Osteoblast (primary cell): ENCODE data around the gene GNAI1. TPM values are rescaled to one million over a fixed set of nuclear protein-coding genes. Genes with fewer than 3 reads are reported as not detected.
A peak's percentile ranks its signal among the peaks of the same experiment; 100 is the strongest.

Experiments
- DNase-seq: peaks from one replicate; pipeline ENCODE4 v3.0.0; 2011; ENCODE audit warnings: low spot score, mixed read lengths; ENCODE audit not compliant: insufficient read length; ENCODE audit errors: missing footprints
- H2AFZ ChIP-seq: 2 replicates; pipeline ENCODE4 v1.6.0; 2011; ENCODE audit warnings: mild to moderate bottlenecking, low read length
- H3K27ac ChIP-seq: 2 replicates; pipeline ENCODE4 v1.5.1; 2011; ENCODE audit warnings: mild to moderate bottlenecking, low read depth, low read length, moderate library complexity
- H3K27me3 ChIP-seq: 2 replicates; pipeline ENCODE4 v1.6.0; 2012; ENCODE audit warnings: mild to moderate bottlenecking, control low read depth, inconsistent platforms, low read length, moderate library complexity; ENCODE audit not compliant: insufficient read depth
- H3K36me3 ChIP-seq: 2 replicates; pipeline ENCODE4 v1.5.1; 2011; ENCODE audit warnings: mild to moderate bottlenecking, low read length, control low read depth, moderate library complexity; ENCODE audit not compliant: insufficient read depth
- H3K4me1 ChIP-seq: 2 replicates; pipeline ENCODE4 v1.5.1; 2011; ENCODE audit warnings: mild to moderate bottlenecking, low read length, control low read depth, moderate library complexity; ENCODE audit not compliant: insufficient read depth
- H3K4me2 ChIP-seq: 2 replicates; pipeline ENCODE4 v1.6.0; 2011; ENCODE audit warnings: mild to moderate bottlenecking, low read length; ENCODE audit not compliant: insufficient read depth
- H3K4me3 ChIP-seq: fragments of 200-600 bp; sonication (generic); 3 replicates; pipeline ENCODE4 v1.5.1; 2012; ENCODE audit warnings: mild to moderate bottlenecking, low read length, inconsistent platforms; ENCODE audit not compliant: insufficient read depth
- H3K79me2 ChIP-seq: 2 replicates; pipeline ENCODE4 v1.6.0; 2012; ENCODE audit warnings: mild to moderate bottlenecking, low read length, control low read depth, inconsistent platforms; ENCODE audit not compliant: insufficient read depth
- H3K9me3 ChIP-seq: 2 replicates; pipeline ENCODE4 v1.5.1; 2011; ENCODE audit warnings: low read depth, low read length, control low read depth
- H4K20me1 ChIP-seq: 2 replicates; pipeline ENCODE4 v1.6.0; 2012; ENCODE audit warnings: mild to moderate bottlenecking, low read length, control low read depth; ENCODE audit not compliant: insufficient read depth
- total RNA-seq: library from RNA; depleted of rRNA; stranded (reverse); fragments of >200 nt; gene quantifications from 2 replicates; pipeline ENCODE4 v1.2.3, GENCODE V29; 2012
- TF ChIP-seq, protein P1 (sequence below): IDR thresholded peaks from 2 replicates; pipeline ENCODE4 v1.5.1; 2011; ENCODE audit warnings: mild to moderate bottlenecking, low read depth, low read length, moderate library complexity; ENCODE audit errors: extremely low read depth

GNAI1 gene
- total RNA-seq, 1 donor = 36.2 TPM

DNA sequence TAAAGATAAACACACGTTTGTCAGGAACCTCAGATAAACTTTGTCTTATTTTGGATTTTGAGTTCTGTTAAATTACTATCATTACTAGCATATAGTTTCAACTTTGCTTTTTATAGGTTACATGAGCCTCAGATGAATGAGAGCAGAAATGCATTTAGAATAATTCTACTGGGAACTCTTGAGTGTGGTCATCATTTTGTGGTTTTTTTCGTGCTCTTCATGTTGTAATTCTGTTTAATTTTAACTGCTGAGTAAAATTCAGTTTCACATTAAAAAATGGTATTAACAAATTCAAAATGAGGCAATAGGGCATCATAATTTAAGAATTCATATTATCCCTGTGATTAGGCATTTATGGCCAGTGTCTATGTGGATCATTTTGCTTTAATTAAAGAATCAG, 72.9 kb downstream of the GNAI1 start:
- DNase-seq = peak; percentile 27
- Histone ChIP-seq H3K27ac (peak overlapping the region; percentile 47), H3K79me2 (no peaks in the 10 kb centered on the region), H3K4me2 (peak overlapping the region; percentile 40), H3K4me1 (peaks cover 8% of the 10 kb centered on the region), H4K20me1 (no peaks in the 10 kb centered on the region), H2AFZ (no peak overlapping the region), H3K4me3 (no peak overlapping the region), H3K27me3 (no peaks in the 10 kb centered on the region), H3K9me3 (no peaks in the 10 kb centered on the region), H3K36me3 (peaks cover 15% of the 10 kb centered on the region)
- TF ChIP-seq, protein P1, sequence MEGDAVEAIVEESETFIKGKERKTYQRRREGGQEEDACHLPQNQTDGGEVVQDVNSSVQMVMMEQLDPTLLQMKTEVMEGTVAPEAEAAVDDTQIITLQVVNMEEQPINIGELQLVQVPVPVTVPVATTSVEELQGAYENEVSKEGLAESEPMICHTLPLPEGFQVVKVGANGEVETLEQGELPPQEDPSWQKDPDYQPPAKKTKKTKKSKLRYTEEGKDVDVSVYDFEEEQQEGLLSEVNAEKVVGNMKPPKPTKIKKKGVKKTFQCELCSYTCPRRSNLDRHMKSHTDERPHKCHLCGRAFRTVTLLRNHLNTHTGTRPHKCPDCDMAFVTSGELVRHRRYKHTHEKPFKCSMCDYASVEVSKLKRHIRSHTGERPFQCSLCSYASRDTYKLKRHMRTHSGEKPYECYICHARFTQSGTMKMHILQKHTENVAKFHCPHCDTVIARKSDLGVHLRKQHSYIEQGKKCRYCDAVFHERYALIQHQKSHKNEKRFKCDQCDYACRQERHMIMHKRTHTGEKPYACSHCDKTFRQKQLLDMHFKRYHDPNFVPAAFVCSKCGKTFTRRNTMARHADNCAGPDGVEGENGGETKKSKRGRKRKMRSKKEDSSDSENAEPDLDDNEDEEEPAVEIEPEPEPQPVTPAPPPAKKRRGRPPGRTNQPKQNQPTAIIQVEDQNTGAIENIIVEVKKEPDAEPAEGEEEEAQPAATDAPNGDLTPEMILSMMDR = no peak

DNA sequence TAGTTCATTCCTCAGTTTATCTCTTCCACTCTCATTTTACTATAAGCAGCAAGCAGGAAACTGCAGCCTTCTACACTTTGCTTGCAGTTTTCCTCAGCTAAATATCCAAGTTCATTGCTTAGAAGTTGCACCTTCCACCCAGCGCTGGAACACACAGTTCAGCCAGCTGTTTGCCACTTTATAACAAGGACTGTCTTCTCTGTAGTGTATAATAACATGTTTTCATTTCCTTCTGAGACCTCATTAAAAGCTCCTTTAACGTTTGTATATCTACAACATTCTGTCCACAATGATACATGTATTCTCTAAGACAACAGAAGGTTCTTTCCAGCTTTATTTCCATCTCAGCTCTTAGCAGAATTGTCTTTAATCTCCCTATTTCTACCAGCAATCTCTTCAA, 74.1 kb downstream of the GNAI1 start:
- TF ChIP-seq, protein P1 = no peak
- no peak for DNase-seq
- Histone ChIP-seq H3K4me1 (peaks cover 8% of the 10 kb centered on the region), H3K4me2 (no peak overlapping the region), H3K36me3 (peaks cover 19% of the 10 kb centered on the region), H3K79me2 (no peaks in the 10 kb centered on the region), H3K27ac (no peak overlapping the region), H2AFZ (no peak overlapping the region), H4K20me1 (no peaks in the 10 kb centered on the region), H3K27me3 (no peaks in the 10 kb centered on the region), H3K9me3 (no peaks in the 10 kb centered on the region), H3K4me3 (no peak overlapping the region)

DNA sequence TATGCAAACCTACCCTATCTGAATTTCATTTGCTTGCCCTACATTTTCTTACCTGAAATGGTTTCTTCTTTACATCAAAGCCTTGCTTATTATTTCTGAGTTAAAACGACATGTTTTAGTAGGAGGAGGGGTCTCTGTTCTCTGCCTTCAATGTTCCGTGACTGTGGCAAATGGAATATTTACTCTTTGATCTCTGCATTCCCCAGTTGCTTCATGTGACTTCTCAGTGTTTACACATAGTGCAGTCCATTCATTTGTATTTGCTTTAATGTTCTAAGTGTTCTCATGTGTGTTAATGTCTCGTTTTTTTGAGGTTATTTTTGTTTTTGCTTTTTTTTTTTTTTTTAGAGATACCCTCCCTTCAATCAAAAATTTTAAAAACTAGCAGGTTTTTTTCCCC, 75.8 kb downstream of the GNAI1 start:
- Histone ChIP-seq H3K36me3 (peaks cover 15% of the 10 kb centered on the region), H3K4me2 (no peak overlapping the region), H4K20me1 (no peaks in the 10 kb centered on the region), H2AFZ (no peak overlapping the region), H3K4me3 (no peak overlapping the region), H3K79me2 (no peaks in the 10 kb centered on the region), H3K4me1 (peaks cover 8% of the 10 kb centered on the region), H3K27me3 (no peaks in the 10 kb centered on the region), H3K27ac (no peak overlapping the region), H3K9me3 (no peaks in the 10 kb centered on the region)
- TF ChIP-seq, protein P1 = no peak
- DNase-seq = no peak

DNA sequence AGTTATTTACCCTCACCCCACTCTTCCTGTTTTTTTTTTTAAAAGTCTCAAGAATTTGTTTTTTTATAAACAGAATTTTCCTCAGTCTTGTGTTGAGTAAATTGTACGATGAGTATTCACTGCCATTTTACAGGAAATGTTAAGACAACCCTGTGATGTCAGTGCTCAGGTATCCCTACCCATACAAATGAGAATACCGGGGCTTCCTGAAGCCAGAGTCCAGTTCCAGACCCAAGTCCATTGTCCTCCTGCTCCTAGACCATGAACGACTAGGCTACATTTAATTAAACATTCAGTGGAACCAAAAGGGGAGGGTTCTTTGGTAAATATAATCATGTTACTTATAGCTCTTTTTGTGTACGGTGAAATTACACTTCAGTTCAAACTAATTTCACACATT, 79.2 kb downstream of the GNAI1 start:
- TF ChIP-seq, protein P1 = no peak
- Histone ChIP-seq H2AFZ (no peak overlapping the region), H4K20me1 (no peaks in the 10 kb centered on the region), H3K9me3 (no peaks in the 10 kb centered on the region), H3K27ac (no peak overlapping the region), H3K4me2 (no peak overlapping the region), H3K27me3 (no peaks in the 10 kb centered on the region), H3K4me1 (peaks cover 6% of the 10 kb centered on the region), H3K36me3 (peaks cover 15% of the 10 kb centered on the region), H3K4me3 (no peak overlapping the region), H3K79me2 (no peaks in the 10 kb centered on the region)
- no peak for DNase-seq
